ENCODE results near the gene KIAA0825.

The KIAA0825 gene

GRCh38 chr5:94243612-94244011 lies 374.8 kb downstream of the KIAA0825 start:
- DNase-seq (ENCODE audit: low read depth, low spot score): no peak

DNA sequence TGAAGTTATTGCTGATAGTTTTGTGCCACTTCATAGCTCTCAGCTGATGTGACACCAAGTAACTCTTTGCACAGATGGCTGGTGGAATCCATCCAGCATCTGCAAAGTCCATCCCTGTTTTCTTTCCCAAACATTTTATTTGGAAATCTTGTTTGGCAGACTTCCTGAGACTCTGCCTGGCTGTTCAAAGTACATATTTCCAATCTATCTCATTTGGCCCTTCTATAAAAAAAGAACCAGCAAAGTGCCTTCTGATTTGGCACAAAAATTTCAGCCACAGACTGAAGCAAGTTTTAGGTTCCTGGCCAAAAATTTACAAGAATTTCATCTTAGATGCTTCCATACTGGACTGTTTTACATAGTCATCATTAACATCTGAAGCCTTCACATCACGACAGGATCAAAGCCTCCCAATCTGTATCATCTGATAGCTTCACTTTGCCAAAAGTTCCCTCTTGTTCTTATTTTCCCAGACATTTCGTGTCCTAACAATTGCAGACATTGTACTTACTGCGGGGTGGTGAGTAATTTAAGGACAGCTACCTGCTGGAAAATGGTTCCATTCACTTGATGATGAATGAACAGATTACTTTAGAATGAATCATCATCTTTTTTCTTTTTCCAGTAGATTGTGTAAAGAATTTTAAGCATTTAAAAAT lies 377.3 kb downstream of the KIAA0825 start:
- no peak for DNase-seq (ENCODE audit: low read depth, low spot score)

DNA sequence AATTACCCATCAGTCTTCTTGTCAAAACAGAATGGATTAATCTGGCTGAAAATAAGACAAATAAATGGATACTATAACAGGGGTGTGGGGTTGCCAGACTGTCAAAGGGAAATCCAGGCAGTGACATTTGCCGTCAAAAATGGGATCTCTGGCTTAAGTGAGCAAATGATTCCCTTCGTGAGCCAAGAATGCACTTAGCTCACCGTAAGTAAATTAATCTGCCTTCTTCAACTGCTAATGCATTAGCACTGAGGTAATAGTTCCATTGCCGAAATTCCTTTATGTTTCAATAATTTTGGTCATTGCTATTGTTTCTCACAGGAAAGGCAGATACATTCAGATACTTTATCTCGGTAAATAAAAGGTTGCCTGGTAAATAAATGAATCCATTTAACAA lies 377.8 kb downstream of the KIAA0825 start:
- no peak for DNase-seq (ENCODE audit: low read depth, low spot score)

DNA sequence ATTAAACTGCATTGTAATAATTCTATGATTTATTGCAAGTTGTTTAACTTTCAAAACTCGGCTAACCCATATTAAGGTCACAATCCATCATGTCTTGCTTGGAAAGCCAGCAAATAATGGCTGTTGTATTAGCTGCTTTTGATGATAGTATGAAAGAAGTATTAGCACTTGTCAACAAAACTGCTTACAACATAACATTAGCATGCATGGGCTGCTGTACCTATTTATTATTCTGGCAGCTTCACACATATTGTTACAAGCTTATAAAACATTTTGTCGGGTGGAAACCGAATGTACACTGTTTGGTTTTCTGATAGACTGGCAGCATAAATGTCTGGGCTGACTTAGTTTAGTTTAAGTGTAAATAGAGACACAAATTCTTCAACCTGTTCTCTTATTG lies 378.3 kb downstream of the KIAA0825 start:
- no peak for DNase-seq (ENCODE audit: low read depth, low spot score)

GRCh38 chr5:94239266-94239665 lies 379.1 kb downstream of the KIAA0825 start:
- DNase-seq (ENCODE audit: low read depth, low spot score): no peak

GRCh38 chr5:94234987-94235386 lies 383.4 kb downstream of the KIAA0825 start:
- DNase-seq (ENCODE audit: low read depth, low spot score): no peak

DNA sequence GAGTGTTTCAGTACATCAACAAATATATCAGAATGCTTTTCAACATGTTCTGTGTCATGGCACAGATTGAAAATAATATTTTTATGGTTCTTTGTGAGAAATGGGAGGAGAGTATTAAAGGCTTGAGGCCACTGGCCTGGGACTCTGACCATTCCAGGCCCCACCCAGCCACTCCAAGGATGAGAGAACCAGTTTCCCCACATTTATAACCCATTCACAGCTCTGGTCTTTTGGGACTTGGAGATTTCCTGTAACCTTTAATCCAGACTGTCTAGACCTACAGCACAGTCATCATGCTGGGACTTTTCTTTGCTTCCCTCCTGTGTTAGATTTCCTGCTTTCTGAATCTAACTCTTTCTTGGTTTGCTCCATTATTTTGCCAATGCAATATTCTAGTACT lies 389.6 kb downstream of the KIAA0825 start:
- no peak for DNase-seq (ENCODE audit: low read depth, low spot score)

DNA sequence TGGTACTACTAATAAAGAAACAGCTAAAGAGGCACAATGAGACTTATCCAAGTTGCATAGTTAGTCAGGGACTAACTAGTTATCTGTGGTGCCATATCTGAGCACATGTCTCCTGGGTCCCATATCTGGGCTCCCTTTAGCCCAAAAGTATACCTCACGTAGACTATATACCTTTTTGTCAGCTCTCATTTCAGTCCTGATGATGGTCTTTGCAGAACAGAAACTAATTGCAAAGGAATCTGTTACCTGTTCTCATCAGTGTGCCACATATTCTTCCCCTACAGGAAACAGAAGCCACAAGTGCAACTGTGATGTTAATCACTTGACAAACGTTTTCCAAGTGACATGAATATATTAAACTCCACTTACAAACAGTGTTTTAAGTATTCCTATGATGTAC lies 395.2 kb downstream of the KIAA0825 start:
- DNase-seq (ENCODE audit: low read depth, low spot score): no peak

DNA sequence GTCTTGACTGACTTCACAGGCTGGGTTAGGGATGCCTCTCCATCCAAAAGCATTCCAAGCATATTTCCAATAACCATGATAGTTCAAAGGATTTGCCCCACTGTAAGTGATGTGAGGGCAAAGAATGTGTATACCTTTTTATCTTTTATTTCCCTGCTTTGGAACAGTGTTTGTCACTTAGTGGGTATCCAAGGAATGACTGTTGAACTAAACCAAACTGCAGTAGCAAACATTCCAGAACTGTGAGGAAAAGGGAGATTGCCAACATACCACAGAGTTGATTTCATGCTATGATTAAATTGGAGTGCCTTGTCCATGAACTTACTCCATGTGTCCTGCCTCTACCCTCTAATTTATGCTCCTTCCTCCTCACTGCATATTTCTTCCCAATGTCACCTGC lies 400.0 kb downstream of the KIAA0825 start:
- DNase-seq (ENCODE audit: low read depth, low spot score): no peak

GRCh38 chr5:94217745-94218144 lies 400.7 kb downstream of the KIAA0825 start:
- DNase-seq (ENCODE audit: low read depth, low spot score): no peak

GRCh38 chr5:94217216-94217615 lies 401.2 kb downstream of the KIAA0825 start:
- no peak for DNase-seq (ENCODE audit: low read depth, low spot score)

GRCh38 chr5:94212476-94212875 lies 405.9 kb downstream of the KIAA0825 start:
- DNase-seq (ENCODE audit: low read depth, low spot score): no peak

DNA sequence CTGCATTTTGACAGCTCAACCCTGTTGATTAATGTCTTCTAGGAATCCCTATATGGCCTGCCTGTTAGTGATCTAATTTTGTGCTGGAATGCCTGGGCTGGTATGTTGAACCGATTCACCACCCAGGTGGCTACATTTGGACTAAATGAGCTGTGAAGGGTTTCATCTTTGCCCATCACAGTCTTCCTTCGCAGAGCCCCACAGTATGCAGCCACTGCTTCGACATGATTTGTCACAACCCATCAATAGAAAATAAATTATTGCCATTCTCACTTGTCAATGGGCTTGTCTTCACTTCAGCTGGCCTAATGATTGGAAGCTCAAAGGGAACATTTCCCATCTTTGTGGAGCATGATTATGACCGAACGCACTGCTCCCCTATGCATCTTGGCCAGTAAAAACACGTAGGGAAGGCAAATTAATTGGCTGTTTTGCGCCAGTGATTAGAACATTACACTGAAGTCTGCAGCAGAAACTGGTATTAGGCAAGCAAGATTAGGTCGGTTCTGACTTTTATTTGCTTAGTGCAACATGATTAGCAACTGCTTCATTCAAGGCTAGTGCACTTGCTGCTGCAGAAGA lies 408.5 kb downstream of the KIAA0825 start:
- no peak for DNase-seq (ENCODE audit: low read depth, low spot score)

GRCh38 chr5:94209272-94209671 lies 409.1 kb downstream of the KIAA0825 start:
- DNase-seq (ENCODE audit: low read depth, low spot score): no peak

DNA sequence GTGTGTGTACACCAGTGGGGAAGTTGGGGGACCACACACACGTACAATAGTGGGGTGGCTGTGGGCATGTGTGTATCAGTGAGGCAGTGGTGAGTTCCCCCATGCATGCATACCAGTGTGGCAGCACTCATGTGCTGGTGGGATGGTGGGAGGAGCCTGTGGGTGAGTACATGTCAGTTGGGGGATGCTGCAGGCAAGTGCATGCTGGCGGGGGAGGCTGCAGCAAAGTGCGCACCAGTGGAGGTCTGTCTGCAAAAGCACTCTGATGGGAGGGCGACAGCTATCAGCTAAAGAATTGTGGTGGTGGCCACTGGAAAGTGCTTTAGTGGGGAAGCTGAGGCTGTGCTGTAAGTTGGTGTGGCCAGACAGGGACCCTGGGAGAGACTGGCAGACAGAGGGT lies 418.8 kb downstream of the KIAA0825 start:
- DNase-seq (ENCODE audit: low read depth, low spot score): no peak

- DNase-seq (ENCODE audit: low read depth, low spot score): no peak
Observed at GRCh38 chr5:94197970-94198369, 420.4 kb downstream of the KIAA0825 start.

DNA sequence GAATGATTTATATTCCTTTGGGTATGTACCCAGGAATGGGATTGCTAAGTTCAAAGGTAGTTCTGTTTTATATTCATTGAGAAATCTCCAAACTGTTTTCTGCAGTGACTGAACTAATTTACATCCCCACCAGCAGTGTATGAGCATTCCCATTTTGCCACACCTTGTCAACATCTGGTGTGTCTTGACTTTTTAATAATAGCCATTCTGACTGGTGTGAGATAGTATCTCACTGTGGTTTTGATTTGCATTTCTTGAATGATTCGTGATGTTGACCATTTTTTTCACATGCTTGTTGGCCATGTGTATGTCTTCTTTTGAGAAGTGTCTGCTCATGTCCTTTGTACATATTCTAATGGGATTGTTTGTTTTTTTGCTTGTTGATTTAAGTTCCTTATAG lies 421.5 kb downstream of the KIAA0825 start:
- no peak for DNase-seq (ENCODE audit: low read depth, low spot score)

DNA sequence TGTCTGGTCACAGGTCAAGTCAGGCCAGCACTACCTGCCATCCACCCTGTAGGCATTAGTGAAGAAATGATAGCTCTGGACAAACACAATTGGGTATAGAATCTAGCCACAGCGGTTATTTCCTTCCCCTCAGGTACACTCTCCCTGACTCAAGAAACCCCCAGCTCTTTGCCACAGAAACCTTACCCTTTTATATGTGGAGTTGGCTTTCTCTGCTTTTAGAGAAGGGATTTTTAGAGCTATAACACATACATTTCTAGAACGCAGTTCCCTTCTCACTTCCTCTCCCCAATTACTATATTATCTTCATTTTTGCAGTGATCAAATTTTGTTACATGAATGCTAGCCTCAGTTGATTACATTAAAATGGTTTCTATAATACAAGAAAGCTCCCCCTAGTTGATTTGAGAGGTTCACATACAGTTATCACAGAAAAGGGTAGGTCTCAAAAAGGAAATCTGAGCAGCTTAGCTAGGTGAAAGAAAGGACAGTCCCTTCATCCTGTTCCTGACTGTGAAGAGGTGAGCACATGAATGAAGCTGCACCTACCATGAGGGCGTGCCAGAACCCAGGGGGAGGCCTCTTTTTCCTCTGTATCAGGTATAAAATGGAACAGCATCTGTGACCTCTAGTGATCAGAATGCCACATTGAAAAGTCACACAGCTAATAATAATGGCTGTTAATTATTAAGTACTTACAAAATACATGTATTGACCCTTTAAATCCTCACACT lies 425.6 kb downstream of the KIAA0825 start:
- no peak for DNase-seq (ENCODE audit: low read depth, low spot score)

GRCh38 chr5:94191604-94192003 lies 426.8 kb downstream of the KIAA0825 start:
- no peak for DNase-seq (ENCODE audit: low read depth, low spot score)

DNA sequence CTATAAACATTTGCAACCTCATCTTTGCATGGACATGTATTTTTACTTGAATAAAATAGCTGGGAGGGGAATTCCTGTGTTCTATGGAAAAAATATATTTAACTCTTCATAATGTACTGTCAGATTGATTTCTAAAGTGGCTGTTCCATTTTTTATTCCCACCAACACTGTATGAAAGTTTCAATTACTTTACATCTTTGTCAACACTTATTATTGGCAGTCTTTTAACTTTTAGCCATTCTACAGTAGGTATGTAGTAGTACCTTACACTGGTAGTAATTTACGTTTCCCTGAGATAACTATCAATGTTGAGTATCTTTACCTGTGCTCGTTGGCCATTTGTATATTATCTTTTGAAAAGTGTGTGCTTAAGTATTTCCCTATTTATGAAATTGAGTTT lies 429.7 kb downstream of the KIAA0825 start:
- no peak for DNase-seq (ENCODE audit: low read depth, low spot score)

GRCh38 chr5:94184870-94185269 lies 433.5 kb downstream of the KIAA0825 start:
- DNase-seq (ENCODE audit: low read depth, low spot score): no peak

GRCh38 chr5:94181895-94182294 lies 436.5 kb downstream of the KIAA0825 start:
- DNase-seq (ENCODE audit: low read depth, low spot score): no peak

DNA sequence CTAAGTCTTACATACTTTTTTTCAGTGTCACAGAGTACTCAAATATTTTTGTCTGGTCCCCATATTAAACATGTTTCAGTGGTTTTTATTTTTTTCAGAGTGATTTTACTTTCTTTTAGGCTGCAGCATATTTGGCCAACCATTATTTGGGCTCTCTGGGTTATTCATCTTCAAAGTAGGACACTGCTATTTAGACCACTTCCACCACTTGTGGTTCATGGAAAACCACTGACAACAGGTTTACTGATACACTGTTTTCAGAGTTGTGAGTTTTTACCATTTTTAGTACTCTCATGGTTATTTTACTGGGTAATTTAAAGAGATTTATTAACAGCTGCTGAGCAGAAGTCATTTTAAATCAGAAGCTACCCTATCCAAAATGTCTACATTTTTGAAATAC lies 437.6 kb downstream of the KIAA0825 start:
- DNase-seq (ENCODE audit: low read depth, low spot score): no peak

Measured in activated naive CD8-positive, alpha-beta T cell treated with anti-CD3 and anti-CD28 coated beads, Interleukin-2, amount 50 U/mL, for 16 hours (primary cell).